K562 (cell line): ENCODE measurements around the gene MEGF9. TPM values are rescaled to one million over a fixed set of nuclear protein-coding genes. Genes with fewer than 3 reads are reported as not detected.

Experiments used
- ATAC-seq: fragments of 200-7000 bp; cut with Tn5 transposase; 3 replicates; pipeline ENCODE4 v1.9.1; 2020; ENCODE audit warnings: moderate library complexity
- BruUV-seq: library from RNA; stranded (reverse); fragments of 400-500 nt; replicated peaks from 2 replicates; lab custom pipeline; 2021; lab: Mats Ljungman, UMichigan
- CTCF ChIA-PET: fragments of 300-600 bp; formaldehyde crosslinking; extraction: SDS; loops from one replicate; lab custom pipeline; 2021; ENCODE audit warnings: low intra/inter-chr PET ratio; lab: Yijun Ruan, JAX
- POLR2A ChIA-PET: fragments of 300-600, 350-650 bp; sonication (Branson Sonifier 250); formaldehyde crosslinking; extraction: SDS; loops from one replicate; lab custom pipeline; 2021; ENCODE audit warnings: antibody characterized with exemption, inconsistent platforms; lab: Yijun Ruan, JAX
- DNase-seq, 4 experiments: peaks; one replicate each; pipeline versions ENCODE4 v3.0.0 to v3.0.0-alpha.2; 2011 to 2018; ENCODE audit warnings: low spot score in 3 of 4, mixed read lengths in 3 of 4; ENCODE audit errors: extremely low read depth in 1 of 4
- FAIRE-seq: peaks from 2 replicates; lab custom pipeline; 2011; peaks lifted over from hg19 to GRCh38; lab: Jason Lieb, UNC
- H2AFZ ChIP-seq: 2 replicates; pipeline ENCODE4 v1.6.0; 2011; ENCODE audit warnings: low read depth, low read length, control low read depth, inconsistent platforms
- H3K27ac ChIP-seq: fragments of 200-600 bp; 3 replicates; pipeline ENCODE4 v1.8.0; 2011; ENCODE audit warnings: low read depth, mild to moderate bottlenecking, control low read depth, inconsistent platforms, low read length, moderate library complexity, mixed read lengths; ENCODE audit errors: extremely low read depth
- H3K27me3 ChIP-seq, 2 experiments: fragments of 300-600 bp in 1 of 2; 2 replicates in 1 of 2; 3 replicates in 1 of 2; pipeline versions ENCODE4 v1.6.0 to v1.8.0; 2011; ENCODE audit warnings: inconsistent platforms in 2 of 2, low read length in 2 of 2, mild to moderate bottlenecking in 1 of 2, mixed read lengths in 1 of 2, moderate library complexity in 1 of 2; ENCODE audit not compliant: control insufficient read depth in 2 of 2, insufficient read depth in 2 of 2
- H3K36me3 ChIP-seq: fragments of 300-600 bp; 3 replicates; pipeline ENCODE4 v1.8.0; 2011; ENCODE audit warnings: mild to moderate bottlenecking, low read length, inconsistent platforms; ENCODE audit not compliant: control insufficient read depth, insufficient read depth
- H3K4me1 ChIP-seq, 2 experiments: fragments of 200-600 bp in 1 of 2; replicated peaks in 1 of 2; 2 replicates in 1 of 2; 3 replicates in 1 of 2; pipeline versions ENCODE4 v1.5.1 to v1.8.0; 2011; ENCODE audit warnings: inconsistent platforms in 2 of 2, low read length in 2 of 2, mild to moderate bottlenecking in 1 of 2, mixed read lengths in 1 of 2, moderate library complexity in 1 of 2; ENCODE audit not compliant: control insufficient read depth in 2 of 2, insufficient read depth in 2 of 2
- H3K4me2 ChIP-seq: 2 replicates; pipeline ENCODE4 v1.6.1; 2011; ENCODE audit warnings: low read length, control low read depth, inconsistent platforms, mixed read lengths; ENCODE audit not compliant: insufficient read depth
- H3K4me3 ChIP-seq: fragments of 200-600 bp; sonication (generic), shearing (Covaris generic); 2 replicates; pipeline ENCODE4 v1.5.1; 2016; ENCODE audit warnings: control low read depth, inconsistent platforms
- H3K79me2 ChIP-seq: fragments of 200-600 bp; 3 replicates; pipeline ENCODE4 v1.8.0; 2011; ENCODE audit warnings: low read length, inconsistent platforms; ENCODE audit not compliant: control insufficient read depth, insufficient read depth
- H3K9ac ChIP-seq, 2 experiments: 2 replicates each; pipeline versions ENCODE4 v1.6.0 to v1.6.1; 2011; ENCODE audit warnings: low read depth in 2 of 2, low read length in 2 of 2, control low read depth in 1 of 2, inconsistent platforms in 1 of 2, mild to moderate bottlenecking in 1 of 2, mixed read lengths in 1 of 2; ENCODE audit not compliant: insufficient read depth in 1 of 2
- H3K9me1 ChIP-seq: one replicate; pipeline ENCODE4 v1.6.0; 2011; ENCODE audit warnings: inconsistent platforms, mild to moderate bottlenecking, low read length, moderate library complexity; ENCODE audit not compliant: control insufficient read depth, insufficient read depth
- H3K9me3 ChIP-seq: replicated peaks from 2 replicates; pipeline ENCODE4 v1.5.1; 2011; ENCODE audit warnings: low read depth, low read length, inconsistent platforms; ENCODE audit not compliant: control insufficient read depth, insufficient read depth
- H4K20me1 ChIP-seq: replicated peaks from 2 replicates; pipeline ENCODE4 v1.6.1; 2011; ENCODE audit warnings: low read length, inconsistent platforms, mixed read lengths; ENCODE audit not compliant: control insufficient read depth, insufficient read depth
- CREB1 ChIP-seq, 2 experiments: sonication (generic) in 1 of 2; formaldehyde crosslinking in 1 of 2; IDR thresholded peaks; 2 replicates each; pipeline versions ENCODE4 v1.6.1 to v1.8.0; 2012 to 2022; ENCODE audit warnings: inconsistent platforms in 1 of 2, mild to moderate bottlenecking in 1 of 2, missing genetic modification reagents in 1 of 2, moderate library complexity in 1 of 2
- DACH1 ChIP-seq: fragments of 450-650 bp; IDR thresholded peaks from 2 replicates; pipeline ENCODE4 v1.6.1; 2018; ENCODE audit not compliant: partially characterized antibody
- JUN ChIP-seq, 2 experiments: sonication (generic) in 1 of 2; formaldehyde crosslinking in 1 of 2; IDR thresholded peaks; 2 replicates each; pipeline versions ENCODE4 v1.6.1 to v1.8.0; 2012 to 2022; ENCODE audit warnings: borderline replicate concordance in 2 of 2, mild to moderate bottlenecking in 2 of 2, improper control_type of control experiment in 1 of 2, low read depth in 1 of 2, low read length in 1 of 2, missing genetic modification reagents in 1 of 2
- KAT7 ChIP-seq: sonication (generic); formaldehyde crosslinking; IDR thresholded peaks from 2 replicates; pipeline ENCODE4 v1.8.0; 2022; ENCODE audit warnings: missing genetic modification reagents, mild to moderate bottlenecking, borderline replicate concordance
- MLLT1 ChIP-seq, 2 experiments: fragments of 450-650 bp; IDR thresholded peaks; 2 replicates each; pipeline ENCODE4 v1.6.1; 2016
- POU5F1 ChIP-seq: fragments of 150-350 bp; IDR thresholded peaks from 2 replicates; pipeline ENCODE4 v1.6.1; 2014; ENCODE audit warnings: borderline replicate concordance, low read length, low read depth, mild to moderate bottlenecking; ENCODE audit not compliant: partially characterized antibody
- SNRNP70 ChIP-seq: fragments of 200-400 bp; formaldehyde crosslinking; optimal IDR thresholded peaks from 2 replicates; pipeline ENCODE3; 2017; ENCODE audit warnings: low read depth, low read length
- TFAP4 ChIP-seq: sonication (generic); formaldehyde crosslinking; IDR thresholded peaks from 2 replicates; pipeline ENCODE4 v1.8.0; 2022; ENCODE audit warnings: missing genetic modification reagents, mild to moderate bottlenecking, moderate library complexity, borderline replicate concordance
- ZNF140 ChIP-seq: fragments of 250-450 bp; sonication (Bioruptor Pico); IDR thresholded peaks from 2 replicates; pipeline ENCODE4 v1.8.0; 2021; ENCODE audit warnings: moderate library complexity, mild to moderate bottlenecking, inconsistent platforms
- ZNF324 ChIP-seq: fragments of 250-450 bp; sonication (Bioruptor Pico); IDR thresholded peaks from 2 replicates; pipeline ENCODE4 v1.4.0; 2020; ENCODE audit warnings: mild to moderate bottlenecking
- WGBS: fragments of 100-300 bp; shearing (Covaris generic); methylation state at CpG from one replicate; pipeline ENCODE4 v1.1.6; 2016; ENCODE audit warnings: low coverage, mixed read lengths; ENCODE audit not compliant: insufficient coverage; ENCODE audit errors: missing lambda C conversion rate; 5-methylcytosine and 5-hydroxymethylcytosine counted together
- in situ Hi-C: fragments of 300-500 bp; cut with MboI; formaldehyde crosslinking; loops from 4 replicates; pipeline ENCODE4 v1.15.0; 2018; ENCODE audit warnings: inconsistent platforms, mixed read lengths
- intact Hi-C: fragments of 100-400 bp; cut with micrococcal nuclease; formaldehyde crosslinking; loops from 2 replicates; pipeline ENCODE4 v1.14.2; 2022
- polyA plus RNA-seq, 8 experiments: library from polyadenylated mRNA; depleted of rRNA in 4 of 8; stranded (reverse) in 5 of 8; unstranded in 3 of 8; fragments of >200 nt; fragmentation: Nextera tagmentation in 2 of 8; fragmentation: Illumina TruSeq in 1 of 8; extraction: Ambion mirVana in 2 of 8; extraction: Trizol in 1 of 8; gene quantifications; 2 replicates each; pipeline versions ENCODE4 v1.2.1 to v1.2.3, GENCODE V29; 2011 to 2014; ENCODE audit warnings: inconsistent platforms in 1 of 8, missing spikeins in 1 of 8
- total RNA-seq, 7 experiments: library from RNA; depleted of rRNA in 6 of 7; stranded (reverse); fragments of >200 nt in 6 of 7; fragmentation: Illumina TruSeq in 2 of 7; extraction: Trizol in 2 of 7; gene quantifications; 2 replicates each; pipeline versions ENCODE4 v1.2.1 to v1.2.3, GENCODE V29; 2011 to 2021; ENCODE audit warnings: low replicate concordance in 1 of 7
- TF ChIP-seq, protein P1 (sequence below): fragments of 450-650 bp; IDR thresholded peaks from 2 replicates; pipeline ENCODE4 v1.6.1; 2017; ENCODE audit warnings: antibody characterized with exemption
- TF ChIP-seq, protein P2 (sequence below): fragments of 450-650 bp; conservative IDR thresholded peaks from 2 replicates; pipeline ENCODE4 v1.6.1; 2016; ENCODE audit warnings: missing genetic modification characterization, low read depth, mild to moderate bottlenecking, missing compliant biosample characterization, moderate library complexity

The MEGF9 gene
- total and polyA plus RNA-seq, 9 of the 15 experiments (the other 6 are each of a cell fraction or from before 2014, with no cell fraction given), result 2.1 to 6.2 (median 3.8) TPM

DNA sequence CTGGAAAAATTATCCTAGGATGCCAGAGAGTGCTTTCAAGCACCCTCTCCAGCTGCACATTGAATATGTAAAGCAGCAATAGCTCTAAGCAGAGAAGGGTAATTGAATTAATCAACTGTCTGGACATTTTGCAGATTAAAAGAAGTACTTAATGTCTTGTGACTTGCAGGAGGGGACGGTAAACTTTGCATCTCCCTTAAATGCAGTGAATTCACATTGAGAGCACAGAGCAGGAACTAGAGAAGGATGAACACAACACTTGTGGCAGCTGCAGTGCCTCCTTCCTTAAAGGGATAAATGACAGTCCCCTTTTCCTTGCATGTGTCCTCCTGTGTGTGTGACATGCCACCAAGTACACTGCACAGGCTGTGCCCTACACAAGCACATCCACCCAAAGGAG, 126.9 kb downstream of the MEGF9 start (continued):
- TF ChIP-seq MLLT1 (IDR thresholded peaks at IDR 0.05) (no peak), ZNF140 (CRISPR knock-in tag) (no peak), SNRNP70 (no peak)
- TF ChIP-seq, protein P1, sequence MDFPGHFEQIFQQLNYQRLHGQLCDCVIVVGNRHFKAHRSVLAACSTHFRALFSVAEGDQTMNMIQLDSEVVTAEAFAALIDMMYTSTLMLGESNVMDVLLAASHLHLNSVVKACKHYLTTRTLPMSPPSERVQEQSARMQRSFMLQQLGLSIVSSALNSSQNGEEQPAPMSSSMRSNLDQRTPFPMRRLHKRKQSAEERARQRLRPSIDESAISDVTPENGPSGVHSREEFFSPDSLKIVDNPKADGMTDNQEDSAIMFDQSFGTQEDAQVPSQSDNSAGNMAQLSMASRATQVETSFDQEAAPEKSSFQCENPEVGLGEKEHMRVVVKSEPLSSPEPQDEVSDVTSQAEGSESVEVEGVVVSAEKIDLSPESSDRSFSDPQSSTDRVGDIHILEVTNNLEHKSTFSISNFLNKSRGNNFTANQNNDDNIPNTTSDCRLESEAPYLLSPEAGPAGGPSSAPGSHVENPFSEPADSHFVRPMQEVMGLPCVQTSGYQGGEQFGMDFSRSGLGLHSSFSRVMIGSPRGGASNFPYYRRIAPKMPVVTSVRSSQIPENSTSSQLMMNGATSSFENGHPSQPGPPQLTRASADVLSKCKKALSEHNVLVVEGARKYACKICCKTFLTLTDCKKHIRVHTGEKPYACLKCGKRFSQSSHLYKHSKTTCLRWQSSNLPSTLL, result no peak

- peak overlapping the region in 1 of 2 experiments; percentile 31; a peak in 1 of 4 replicates for H3K9ac ChIP-seq
- in situ Hi-C loops (no loop called here), intact Hi-C loops (no loop called here)
- no peak for ATAC-seq
- H3K4me2 ChIP-seq, result no peak overlapping the region
- H3K4me3 ChIP-seq, result no peak overlapping the region
- peak; percentile 48 for FAIRE-seq
- DNase-seq, result peak; percentile 53 to 63 (median 56)
- H3K27ac ChIP-seq, result no peak overlapping the region
- POLR2A ChIA-PET, result interaction anchor here (1.6 kb wide), 1 partner anchor 19 kb away, joined by 6 read pairs; no protein-coding TSS in a partner anchor
- CTCF ChIA-PET, result no interaction called here
- WGBS, result 66% methylated on average over 3 of the region's 3 CpGs
- peaks cover 2 to 18% of the 10 kb centered on the region in 2 experiments for H3K4me1 ChIP-seq
- no peaks in the 10 kb centered on the region for H3K36me3 ChIP-seq
- no peaks in the 10 kb centered on the region for H3K9me1 ChIP-seq
- no peaks in the 10 kb centered on the region for H3K9me3 ChIP-seq
- H3K79me2 ChIP-seq, result peaks cover 19% of the 10 kb centered on the region
- H4K20me1 ChIP-seq, result no peaks in the 10 kb centered on the region
- H2AFZ ChIP-seq, result peak overlapping the region; percentile 62; the same call in 1 of the 2 replicates
- H3K27me3 ChIP-seq, result no peaks in the 10 kb centered on the region
- no TSS peak for BruUV-seq
- TF ChIP-seq KAT7 (CRISPR knock-in tag) (no peak), CREB1 (IDR thresholded peaks at IDR 0.05) (peak; percentile 55; the same call in 1 of the 2 replicates), CREB1 (CRISPR knock-in tag; IDR thresholded peaks at IDR 0.05) (peak; percentile 64), POU5F1 (no peak), JUN (IDR thresholded peaks at IDR 0.05; ENCODE audit: borderline replicate concordance, low read depth, low read length) (peak; percentile 64), JUN (CRISPR knock-in tag; IDR thresholded peaks at IDR 0.05; ENCODE audit: borderline replicate concordance) (no peak), ZNF324 (CRISPR knock-in tag) (no peak), DACH1 (peak; percentile 72), TFAP4 (CRISPR knock-in tag) (peak; percentile 91)
- TF ChIP-seq, protein P2, sequence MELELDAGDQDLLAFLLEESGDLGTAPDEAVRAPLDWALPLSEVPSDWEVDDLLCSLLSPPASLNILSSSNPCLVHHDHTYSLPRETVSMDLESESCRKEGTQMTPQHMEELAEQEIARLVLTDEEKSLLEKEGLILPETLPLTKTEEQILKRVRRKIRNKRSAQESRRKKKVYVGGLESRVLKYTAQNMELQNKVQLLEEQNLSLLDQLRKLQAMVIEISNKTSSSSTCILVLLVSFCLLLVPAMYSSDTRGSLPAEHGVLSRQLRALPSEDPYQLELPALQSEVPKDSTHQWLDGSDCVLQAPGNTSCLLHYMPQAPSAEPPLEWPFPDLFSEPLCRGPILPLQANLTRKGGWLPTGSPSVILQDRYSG (tag), result 0 out of 2 replicates have a peak, but pooled peaks have one; percentile 45
These were observed 130.3 kb downstream of the MEGF9 start for GRCh38 chr9:120583958-120584369.
